GM19035 (cell line): ENCODE measurements around the gene ZNF326.
"Not testable (repeated sequence)": the region's sequence is repeated elsewhere in the genome, so short reads cannot be mapped to it uniquely, and the experiment has no call there.

ENCODE experiments used
- ATAC-seq: cut with Tn5 transposase; IDR thresholded peaks from one replicate; pipeline ENCODE4 v1.9.1; 2021; ENCODE audit not compliant: unreplicated experiment

Gene ZNF326

GRCh38 chr1:89995598-89996449 is 914 bp downstream of the ZNF326 start:
- ATAC-seq: no peak

- ATAC-seq: no peak
These were observed 1.7 kb downstream of the ZNF326 start for GRCh38 chr1:89996450-89997110.

DNA sequence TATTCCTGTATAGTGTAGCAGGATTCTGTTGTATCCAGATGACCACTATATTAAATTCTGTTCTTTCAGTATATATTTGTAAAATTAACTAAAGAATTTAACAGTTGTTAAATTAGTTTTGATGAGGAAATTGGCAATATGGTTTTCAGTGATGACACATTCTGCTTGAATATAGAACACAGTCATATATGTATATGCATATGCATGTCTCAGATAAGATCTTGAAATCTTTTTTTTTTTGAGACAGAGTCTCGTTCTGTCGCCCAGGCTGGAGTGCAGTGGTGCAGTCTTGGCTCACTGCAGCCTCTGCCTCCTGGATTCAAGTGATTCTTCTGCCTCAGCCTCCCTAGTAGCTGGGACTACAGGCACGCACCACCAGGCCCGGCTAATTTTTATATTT is 2.2 kb downstream of the ZNF326 start:
- not testable (repeated sequence) for ATAC-seq

DNA sequence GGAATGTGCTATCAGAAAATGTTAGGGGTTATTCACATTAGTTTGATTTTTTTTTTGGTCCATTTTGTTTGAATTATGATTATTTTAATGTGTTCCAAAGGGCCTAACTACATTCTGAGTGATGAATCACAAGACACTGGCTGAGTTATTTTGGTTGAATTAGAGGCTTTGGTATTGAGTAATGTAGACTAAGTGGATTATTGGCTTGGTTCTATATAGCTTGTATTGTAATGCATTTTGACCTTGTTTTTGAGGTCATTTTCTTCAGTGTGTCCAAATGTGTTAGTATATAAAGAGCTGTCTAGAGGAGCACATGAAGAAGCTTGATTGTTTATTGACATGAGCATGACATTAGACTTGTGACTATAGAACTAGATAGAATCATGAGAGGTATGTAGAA is 3.4 kb downstream of the ZNF326 start:
- ATAC-seq: no peak

- ATAC-seq: no peak
These were observed 4.3 kb downstream of the ZNF326 start for GRCh38 chr1:89999208-89999607.

GRCh38 chr1:89999628-90000027 is 4.7 kb downstream of the ZNF326 start:
- no peak for ATAC-seq

- ATAC-seq: no peak
These were observed 6.2 kb downstream of the ZNF326 start for GRCh38 chr1:90000934-90001676.

- no peak for ATAC-seq
These were observed 13.1 kb downstream of the ZNF326 start for GRCh38 chr1:90007979-90008404.

- no peak for ATAC-seq
These were observed 17.4 kb downstream of the ZNF326 start for GRCh38 chr1:90012300-90012699.

- no peak for ATAC-seq
These were observed 28.8 kb downstream of the ZNF326 start for GRCh38 chr1:90023691-90024090.

GRCh38 chr1:90027281-90027680 is 32.4 kb downstream of the ZNF326 start:
- no peak for ATAC-seq

DNA sequence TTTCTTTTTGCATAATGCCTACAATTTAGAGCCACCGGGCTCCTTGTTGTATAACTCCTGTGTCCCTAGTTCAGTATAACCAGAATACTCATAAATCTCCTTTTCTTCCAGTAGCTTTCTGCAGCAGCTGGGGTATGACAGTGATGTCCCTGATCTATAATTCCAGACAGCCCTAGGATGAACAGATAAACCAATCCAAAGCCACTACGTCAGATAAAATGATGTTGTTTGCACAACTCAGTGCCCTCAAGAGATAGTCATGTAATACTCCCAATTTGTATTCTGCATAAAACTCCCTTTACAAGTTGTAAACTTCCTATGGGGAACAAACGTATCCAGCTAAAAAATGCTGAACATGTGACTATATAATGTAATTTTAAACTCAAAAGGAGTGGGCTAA is 44.7 kb downstream of the ZNF326 start:
- no peak for ATAC-seq

DNA sequence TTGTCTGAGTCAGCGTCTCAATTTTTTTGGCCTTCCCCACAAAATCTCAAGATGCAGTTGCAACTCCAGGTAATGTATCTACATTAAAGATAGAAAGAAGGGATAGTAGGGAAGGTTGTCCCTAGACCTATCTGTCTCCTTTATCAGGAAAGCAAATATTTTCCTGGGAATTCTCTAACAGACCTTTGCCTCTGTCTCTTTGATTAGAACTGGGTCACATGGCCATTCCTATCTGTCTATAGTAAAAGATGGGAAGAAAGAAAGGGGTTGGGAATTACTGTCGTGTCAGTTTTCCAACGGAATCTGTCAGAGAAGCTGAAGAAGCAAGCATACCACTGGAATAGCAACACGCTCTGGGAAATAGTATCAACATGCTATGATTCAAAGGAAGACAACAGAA is 48.7 kb downstream of the ZNF326 start:
- no peak for ATAC-seq

DNA sequence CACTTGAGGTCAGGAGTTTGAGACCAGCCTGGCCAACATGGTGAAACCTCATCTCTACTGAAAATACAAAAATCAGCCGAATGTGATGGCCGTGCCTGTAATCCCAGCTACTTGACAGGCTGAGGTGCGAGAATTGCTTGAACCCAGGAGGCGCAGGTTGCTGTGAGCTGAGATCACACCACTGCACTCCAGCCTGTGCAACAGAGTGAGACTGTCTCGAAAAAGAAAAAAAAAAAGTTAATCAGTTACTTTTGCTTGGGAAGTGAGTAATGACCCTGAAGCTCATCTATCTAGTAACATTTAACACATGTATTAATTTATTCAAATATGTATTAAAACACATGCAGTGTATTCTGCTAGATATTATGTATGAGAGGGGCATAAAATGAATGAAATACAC is 49.4 kb downstream of the ZNF326 start:
- no peak for ATAC-seq

DNA sequence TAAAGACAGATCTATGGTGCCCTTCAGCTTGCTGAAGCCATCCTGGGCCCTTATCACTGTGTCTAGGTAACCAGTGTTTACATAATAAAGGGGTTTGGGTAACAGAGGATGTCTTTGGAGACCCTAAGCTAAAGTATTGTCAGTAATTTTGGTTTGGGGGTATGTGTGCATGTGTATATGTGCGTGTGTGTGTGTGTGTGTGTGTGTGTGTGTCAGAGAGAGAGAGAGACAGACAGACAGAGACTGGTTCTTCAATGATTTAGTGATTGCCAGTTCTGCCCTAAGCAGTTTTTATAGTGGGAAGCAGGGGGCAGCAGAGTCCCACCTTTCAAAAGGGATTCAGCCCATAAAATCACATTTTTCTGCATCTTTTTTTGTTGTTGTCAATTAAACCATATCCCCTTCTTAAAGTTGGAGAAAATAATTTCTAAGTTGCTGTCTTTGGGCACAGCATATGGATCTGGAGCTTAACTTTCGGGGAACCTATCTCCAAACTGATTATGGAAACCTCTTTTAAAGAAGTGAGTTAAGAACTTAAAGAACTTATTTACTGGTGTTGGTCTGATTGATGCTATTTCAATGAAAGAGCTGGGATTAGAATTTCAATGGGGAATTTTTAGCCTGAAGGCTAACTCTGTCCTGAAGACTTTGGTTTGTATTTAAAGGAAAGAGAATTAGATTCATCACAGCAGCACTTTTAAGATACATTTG is 51.1 kb downstream of the ZNF326 start:
- ATAC-seq: no peak

DNA sequence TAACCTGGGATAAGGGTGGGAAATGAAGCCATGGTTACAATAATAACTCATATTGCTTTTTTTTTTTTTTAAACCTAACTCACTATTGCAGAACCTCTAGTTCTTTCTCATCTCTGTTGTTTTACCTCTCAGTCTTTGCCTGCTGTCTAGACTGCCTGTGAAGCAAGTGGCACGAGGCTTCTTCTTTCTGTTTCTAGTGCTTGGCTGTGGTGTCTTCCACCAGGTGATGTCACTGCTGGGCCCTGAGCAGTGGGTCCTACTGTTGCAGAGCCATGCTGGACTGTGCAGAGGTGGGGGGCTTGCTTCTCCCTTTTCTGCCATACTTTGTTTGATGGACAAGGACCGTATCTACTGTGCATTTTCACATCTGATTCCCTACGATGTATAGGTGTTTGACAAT is 51.7 kb downstream of the ZNF326 start:
- ATAC-seq: no peak

GRCh38 chr1:90048043-90048442 is 53.1 kb downstream of the ZNF326 start:
- ATAC-seq: no peak

DNA sequence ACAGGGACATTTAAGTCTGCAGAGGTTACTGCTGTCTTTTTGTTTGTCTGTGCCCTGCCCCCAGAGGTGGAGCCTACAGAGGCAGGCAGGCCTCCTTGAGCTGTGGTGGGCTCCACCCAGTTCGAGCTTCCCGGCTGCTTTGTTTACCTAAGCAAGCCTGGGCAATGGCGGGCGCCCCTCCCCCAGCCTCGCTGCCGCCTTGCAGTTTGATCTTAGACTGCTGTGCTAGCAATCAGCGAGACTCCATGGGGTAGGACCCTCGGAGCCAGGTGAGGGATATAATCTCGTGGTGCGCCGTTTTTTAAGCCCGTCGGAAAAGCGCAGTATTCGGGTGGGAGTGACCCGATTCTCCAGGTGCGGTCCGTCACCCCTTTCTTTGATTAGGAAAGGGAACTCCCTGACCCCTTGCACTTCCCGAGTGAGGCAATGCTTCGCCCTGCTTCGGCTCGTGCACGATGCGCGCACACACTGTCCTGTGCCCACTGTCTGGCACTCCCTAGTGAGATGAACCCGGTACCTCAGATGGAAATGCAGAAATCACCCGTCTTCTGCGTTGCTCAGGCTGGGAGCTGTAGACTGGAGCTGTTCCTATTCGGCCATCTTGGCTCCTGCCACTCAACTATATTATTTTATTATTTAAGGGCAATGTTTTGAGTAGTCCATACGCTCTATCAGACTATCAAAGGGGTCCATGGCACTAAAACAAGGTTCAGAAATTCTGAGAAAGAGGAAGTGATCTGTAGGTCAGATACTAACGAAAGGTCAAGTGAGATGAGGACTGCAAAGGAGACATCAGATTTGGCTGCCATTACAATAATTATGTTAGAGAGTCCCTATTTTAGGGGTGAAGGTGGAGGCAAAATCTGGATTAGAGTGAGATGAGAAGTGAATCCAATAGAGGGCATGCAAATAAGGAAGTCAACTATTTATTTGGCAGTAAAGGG is 68.1 kb downstream of the ZNF326 start:
- not testable (repeated sequence) for ATAC-seq

DNA sequence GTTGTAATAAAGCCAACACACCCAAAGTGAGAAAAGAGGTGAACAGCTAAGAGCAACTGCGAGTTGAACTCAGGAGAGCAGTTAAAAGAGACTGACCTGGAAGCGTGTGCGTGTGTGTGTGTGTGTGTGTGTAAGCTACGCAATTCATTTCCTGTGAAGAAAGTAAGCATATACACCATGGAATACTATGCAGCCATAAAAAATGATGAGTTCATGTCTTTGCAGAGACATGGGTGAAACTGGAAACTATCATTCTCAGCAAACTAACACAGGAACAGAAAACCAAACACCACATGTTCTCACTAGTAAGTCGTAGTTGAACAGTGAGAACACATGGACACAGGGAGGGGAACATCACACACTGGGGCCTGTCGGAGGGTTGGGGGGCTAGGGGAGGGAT is 69.2 kb downstream of the ZNF326 start:
- not testable (repeated sequence) for ATAC-seq
